NCI-H2171 treated with DMSO at 0.1 percent for 48 hours (cell line): ENCODE data around the gene ZNF506.
A peak's percentile ranks its signal among the peaks of the same experiment; 100 is the strongest.
"Not testable (repeated sequence)": the region's sequence is repeated elsewhere in the genome, so short reads cannot be mapped to it uniquely, and the experiment has no call there.

Source experiments
- DNase-seq: peaks from one replicate; lab custom pipeline; 2025; lab: John Stamatoyannopoulos, UW

The ZNF506 gene

GRCh38 chr19:19821366-19821951 lies at the start of gene ZNF506:
ZNF506 (minus strand) TSS chr19:19821750; CDS start chr19:19821603, 147 bp downstream.
- DNase-seq, result peak; percentile 96

GRCh38 chr19:19870086-19870485 lies 48.5 kb upstream of the ZNF506 start:
- DNase-seq, result not testable (repeated sequence)

- DNase-seq, result no peak
Measured at GRCh38 chr19:19866611-19867248, 45.2 kb upstream of the ZNF506 start.

GRCh38 chr19:19865750-19866610 lies 44.4 kb upstream of the ZNF506 start, which contains the start of gene ZNF253:
ZNF253 (plus strand) TSS chr19:19865882; CDS start chr19:19865997, 115 bp downstream.
- peak; percentile 97 for DNase-seq

GRCh38 chr19:19860756-19861390 lies 39.3 kb upstream of the ZNF506 start:
- DNase-seq, result no peak

- no peak for DNase-seq
Measured at GRCh38 chr19:19858751-19859150, 37.2 kb upstream of the ZNF506 start.

- not testable (repeated sequence) for DNase-seq
Measured at GRCh38 chr19:19851740-19852139, 30.2 kb upstream of the ZNF506 start.

GRCh38 chr19:19849056-19849455 lies 27.5 kb upstream of the ZNF506 start:
- DNase-seq, result no peak

- no peak for DNase-seq
Measured at GRCh38 chr19:19847781-19848180, 26.2 kb upstream of the ZNF506 start.

GRCh38 chr19:19835560-19836038 lies 14.0 kb upstream of the ZNF506 start:
- DNase-seq, result no peak

- no peak for DNase-seq
Measured at GRCh38 chr19:19826875-19827274, 5.3 kb upstream of the ZNF506 start.

- DNase-seq, result no peak
Measured at GRCh38 chr19:19823916-19824315, 2.4 kb upstream of the ZNF506 start.

GRCh38 chr19:19821976-19822375 lies 426 bp upstream of the ZNF506 start:
- not testable (repeated sequence) for DNase-seq

- no peak for DNase-seq
Measured at GRCh38 chr19:19820774-19821320, 703 bp downstream of the ZNF506 start.

- no peak for DNase-seq
Measured at GRCh38 chr19:19817357-19817756, 4.2 kb downstream of the ZNF506 start.

GRCh38 chr19:19816679-19817078 lies 4.9 kb downstream of the ZNF506 start:
- no peak for DNase-seq

GRCh38 chr19:19811999-19812398 lies 9.6 kb downstream of the ZNF506 start:
- DNase-seq, result not testable (repeated sequence)

GRCh38 chr19:19805480-19805879 lies 16.1 kb downstream of the ZNF506 start:
- DNase-seq, result no peak

GRCh38 chr19:19788015-19788414 lies 33.5 kb downstream of the ZNF506 start:
- DNase-seq, result no peak

GRCh38 chr19:19785476-19785875 lies 36.1 kb downstream of the ZNF506 start:
- not testable (repeated sequence) for DNase-seq

GRCh38 chr19:19782783-19783182 lies 38.8 kb downstream of the ZNF506 start:
- no peak for DNase-seq

- peak; percentile 18 for DNase-seq
Measured at GRCh38 chr19:19781791-19782190, 39.8 kb downstream of the ZNF506 start.
